Kidney glomerular epithelial cell (primary cell): ENCODE data around the gene NBPF1.
A peak's percentile ranks its signal among the peaks of the same experiment; 100 is the strongest.
"Not testable (repeated sequence)": the region's sequence is repeated elsewhere in the genome, so short reads cannot be mapped to it uniquely, and the experiment has no call there.

Experiments
- DNase-seq: peaks from one replicate; lab custom pipeline; 2025; lab: John Stamatoyannopoulos, UW

Gene NBPF1

GRCh38 chr1:16613185-16614147 is at the start of gene NBPF1:
NBPF1 (minus strand) TSS chr1:16613564.
- DNase-seq, result peak; percentile 100

- DNase-seq, result not testable (repeated sequence)
Measured at GRCh38 chr1:16658234-16658633, 44.9 kb upstream of the NBPF1 start.

GRCh38 chr1:16656981-16657683 is 43.8 kb upstream of the NBPF1 start:
- not testable (repeated sequence) for DNase-seq

- not testable (repeated sequence) for DNase-seq
Measured at GRCh38 chr1:16656574-16656973, 43.2 kb upstream of the NBPF1 start.

GRCh38 chr1:16651560-16651959 is 38.2 kb upstream of the NBPF1 start:
- DNase-seq, result not testable (repeated sequence)

GRCh38 chr1:16649960-16650359 is 36.6 kb upstream of the NBPF1 start:
- not testable (repeated sequence) for DNase-seq

GRCh38 chr1:16649390-16649789 is 36.0 kb upstream of the NBPF1 start:
- DNase-seq, result not testable (repeated sequence)

- DNase-seq, result not testable (repeated sequence)
Measured at GRCh38 chr1:16648756-16649155, 35.4 kb upstream of the NBPF1 start.

GRCh38 chr1:16648250-16648649 is 34.9 kb upstream of the NBPF1 start:
- not testable (repeated sequence) for DNase-seq

GRCh38 chr1:16647179-16648176 is 34.1 kb upstream of the NBPF1 start:
- not testable (repeated sequence) for DNase-seq

- DNase-seq, result not testable (repeated sequence)
Measured at GRCh38 chr1:16646716-16647115, 33.4 kb upstream of the NBPF1 start.

GRCh38 chr1:16646061-16646664 is 32.8 kb upstream of the NBPF1 start:
- DNase-seq, result not testable (repeated sequence)

GRCh38 chr1:16645271-16646060 is 32.1 kb upstream of the NBPF1 start:
- not testable (repeated sequence) for DNase-seq

GRCh38 chr1:16644482-16645270 is 31.3 kb upstream of the NBPF1 start:
- DNase-seq, result peak; percentile 97

- no peak for DNase-seq
Measured at GRCh38 chr1:16644193-16644481, 30.8 kb upstream of the NBPF1 start.

- peak; percentile 47 for DNase-seq
Measured at GRCh38 chr1:16643476-16644192, 30.3 kb upstream of the NBPF1 start.

GRCh38 chr1:16643001-16643411 is 29.6 kb upstream of the NBPF1 start:
- DNase-seq, result not testable (repeated sequence)

GRCh38 chr1:16642025-16642966 is 28.9 kb upstream of the NBPF1 start:
- not testable (repeated sequence) for DNase-seq
